Prostate gland (tissue), 2 donors: Measurements from ENCODE around the gene SP8.

Experiments
- CTCF ChIP-seq, 4 experiments: fragments of 200-600 bp in 2 of 4; fragments of 450-650 bp in 2 of 4; sonication (generic) in 2 of 4; IDR thresholded peaks; 1 replicate in 3 of 4; 2 replicates in 1 of 4; pipeline ENCODE4 v1.5.1; 2016 to 2019; ENCODE audit warnings: antibody characterized with exemption in 4 of 4, mild to moderate bottlenecking in 2 of 4, moderate library complexity in 2 of 4
- POLR2A ChIP-seq: fragments of 450-650 bp; IDR thresholded peaks from one replicate; pipeline ENCODE4 v1.6.1; 2016; ENCODE audit warnings: antibody characterized with exemption, mild to moderate bottlenecking
- POLR2AphosphoS5 ChIP-seq: sonication (generic); formaldehyde crosslinking; IDR thresholded peaks from one replicate; pipeline ENCODE4 v1.6.1; 2017; ENCODE audit warnings: antibody characterized with exemption

- no peak for TF ChIP-seq CTCF (IDR thresholded peaks at IDR 0.05)
- no peak for TF ChIP-seq POLR2A
- TF ChIP-seq POLR2AphosphoS5 = no peak
These were observed 39.7 kb downstream of the SP8 start for GRCh38 chr7:20747001-20747400.
